PC-3 (cell line): ENCODE measurements around the gene TMEM132E. TPM values are rescaled to one million over a fixed set of nuclear protein-coding genes. Genes with fewer than 3 reads are reported as not detected.

Experiments
- ATAC-seq: fragments of 200-7000 bp; cut with Tn5 transposase; 2 replicates; pipeline ENCODE4 v1.9.1; 2020; ENCODE audit warnings: mild to moderate bottlenecking, moderate library complexity
- BruUV-seq: library from RNA; stranded (reverse); fragments of 400-500 nt; replicated peaks from 2 replicates; lab custom pipeline; 2021; lab: Mats Ljungman, UMichigan
- CTCF ChIA-PET: fragments of 300-600 bp; sonication (Branson Sonifier 250); formaldehyde crosslinking; loops from one replicate; lab custom pipeline; 2022; ENCODE audit warnings: antibody characterized with exemption; lab: Charles Lee
- POLR2A ChIA-PET: fragments of 300-600 bp; sonication (Branson Sonifier 250); formaldehyde crosslinking; loops from one replicate; lab custom pipeline; 2022; ENCODE audit warnings: antibody characterized with exemption; ENCODE audit not compliant: unreplicated experiment; lab: Charles Lee
- DNase-seq: peaks from one replicate; pipeline ENCODE4 v3.0.0-alpha.2; 2015
- H2AFZ ChIP-seq: fragments of 300-600 bp; sonication (generic); 2 replicates; pipeline ENCODE4 v1.6.0; 2016; ENCODE audit warnings: antibody characterized with exemption, low read length
- H3F3A ChIP-seq: fragments of 300-600 bp; sonication (generic); one replicate; pipeline ENCODE4 v1.6.0; 2017; ENCODE audit warnings: antibody characterized with exemption, low read length, control low read depth, mild to moderate bottlenecking; ENCODE audit not compliant: unreplicated experiment
- H3K27ac ChIP-seq: fragments of 300-600 bp; sonication (generic); 2 replicates; pipeline ENCODE4 v1.5.1; 2016; ENCODE audit warnings: mild to moderate bottlenecking, low read length
- H3K27me3 ChIP-seq: fragments of 300-600 bp; sonication (generic); 2 replicates; pipeline ENCODE4 v1.6.1; 2016; ENCODE audit warnings: low read length, mixed read lengths
- H3K36me3 ChIP-seq: fragments of 300-600 bp; sonication (generic); 2 replicates; pipeline ENCODE4 v1.6.1; 2016; ENCODE audit warnings: low read depth, mixed run types, low read length, mixed read lengths
- H3K4me1 ChIP-seq: fragments of 300-600 bp; sonication (generic); 2 replicates; pipeline ENCODE4 v1.5.1; 2016; ENCODE audit warnings: low read length; ENCODE audit not compliant: insufficient read depth
- H3K4me2 ChIP-seq: fragments of 300-600 bp; sonication (generic); 2 replicates; pipeline ENCODE4 v1.6.0; 2016; ENCODE audit warnings: low read length
- H3K4me3 ChIP-seq: fragments of 300-600 bp; sonication (generic); 2 replicates; pipeline ENCODE4 v1.5.1; 2016; ENCODE audit warnings: mild to moderate bottlenecking, low read length, mixed read lengths
- H3K79me2 ChIP-seq: fragments of 300-600 bp; sonication (generic); 2 replicates; pipeline ENCODE4 v1.6.1; 2017; ENCODE audit warnings: low read length, mixed read lengths
- H3K9ac ChIP-seq: fragments of 300-600 bp; sonication (generic); 2 replicates; pipeline ENCODE4 v1.6.0; 2016; ENCODE audit warnings: mild to moderate bottlenecking, low read length
- H3K9me2 ChIP-seq: fragments of 300-600 bp; sonication (generic); replicated peaks from 2 replicates; pipeline ENCODE4 v1.6.1; 2016; ENCODE audit warnings: mixed run types, low read length, mixed read lengths
- H3K9me3 ChIP-seq: fragments of 300-600 bp; sonication (generic); 2 replicates; pipeline ENCODE4 v1.6.1; 2016; ENCODE audit warnings: low read length, mixed read lengths
- H4K20me1 ChIP-seq: fragments of 300-600 bp; sonication (generic); 2 replicates; pipeline ENCODE4 v1.6.1; 2016; ENCODE audit warnings: low read length, mixed read lengths
- CTCF ChIP-seq: fragments of 300-600 bp; sonication (generic); conservative IDR thresholded peaks from 2 replicates; pipeline ENCODE4 v1.5.1; 2017; ENCODE audit warnings: antibody characterized with exemption, low read depth, mild to moderate bottlenecking, low read length
- EZH2 ChIP-seq: fragments of 300-600 bp; sonication (generic); IDR thresholded peaks from one replicate; pipeline ENCODE4 v1.6.1; 2017; ENCODE audit warnings: antibody characterized with exemption, mild to moderate bottlenecking, low read length; ENCODE audit not compliant: unreplicated experiment
- EZH2phosphoT487 ChIP-seq: fragments of 300-600 bp; sonication (generic); IDR thresholded peaks from 2 replicates; pipeline ENCODE4 v1.6.1; 2018; ENCODE audit warnings: mild to moderate bottlenecking, antibody characterized with exemption, low read length, borderline replicate concordance
- intact Hi-C: fragments of 100-400 bp; cut with micrococcal nuclease; formaldehyde crosslinking; loops from 2 replicates; pipeline ENCODE4 v1.9.0; 2023
- total RNA-seq: library from RNA; depleted of rRNA; stranded (reverse); fragments of >200 nt; gene quantifications from 2 replicates; pipeline ENCODE4 v1.2.3, GENCODE V29; 2014

TMEM132E gene
- total RNA-seq, 1 experiment from 2014 or later: not detected

GRCh38 chr17:34610506-34610905, 31.1 kb downstream of the TMEM132E start:
- Histone ChIP-seq H3K4me2 (no peak overlapping the region), H4K20me1 (no peaks in the 10 kb centered on the region), H2AFZ (no peak overlapping the region), H3K79me2 (no peaks in the 10 kb centered on the region), H3F3A (no peaks in the 10 kb centered on the region), H3K9me3 (no peaks in the 10 kb centered on the region), H3K4me1 (no peaks in the 10 kb centered on the region), H3K36me3 (no peaks in the 10 kb centered on the region), H3K9ac (no peak overlapping the region), H3K9me2 (no peaks in the 10 kb centered on the region), H3K4me3 (no peak overlapping the region), H3K27me3 (peaks cover 13% of the 10 kb centered on the region), H3K27ac (no peak overlapping the region)
- DNase-seq (no peak), ATAC-seq (no peak)
- ChIA-PET CTCF (no interaction called here), POLR2A (no interaction called here)
- intact Hi-C loops: no loop called here
- TF ChIP-seq CTCF (no peak), EZH2 (no peak), EZH2phosphoT487 (no peak)
- BruUV-seq: no TSS peak

- no peak for ATAC-seq
Measured at GRCh38 chr17:34613064-34614019, 34.0 kb downstream of the TMEM132E start.

More at GRCh38 chr17:34613064-34614019, 34.0 kb downstream of the TMEM132E start:
- Histone ChIP-seq H3K9me3 (no peaks in the 10 kb centered on the region), H3K4me3 (no peak overlapping the region), H3K4me1 (no peaks in the 10 kb centered on the region), H3F3A (no peaks in the 10 kb centered on the region), H3K79me2 (no peaks in the 10 kb centered on the region), H3K9ac (no peak overlapping the region), H3K9me2 (no peaks in the 10 kb centered on the region), H3K27me3 (no peaks in the 10 kb centered on the region; the same call in 1 of the 2 replicates), H3K27ac (no peak overlapping the region), H2AFZ (no peak overlapping the region), H3K36me3 (no peaks in the 10 kb centered on the region), H4K20me1 (no peaks in the 10 kb centered on the region), H3K4me2 (no peak overlapping the region)
- intact Hi-C loops: no loop called here
- ChIA-PET CTCF (no interaction called here), POLR2A (no interaction called here)
- DNase-seq: no peak
- TF ChIP-seq EZH2phosphoT487 (no peak), EZH2 (no peak), CTCF (no peak)
- no TSS peak for BruUV-seq
